ENCODE measurements around the gene SPATA6.
A peak's percentile ranks its signal among the peaks of the same experiment; 100 is the strongest.

The SPATA6 gene

GRCh38 chr1:48251323-48251722, 220.7 kb downstream of the SPATA6 start:
- TF ChIP-seq CTCF (IDR thresholded peaks at IDR 0.05): no peak
- no peak for DNase-seq
- Histone ChIP-seq H3K4me1 (peaks cover 0 to 11% (median 2%) of the 10 kb centered on the region in 4 donors), H3K36me3 (no peaks in the 10 kb centered on the region), H3K27me3 (no peaks in the 10 kb centered on the region), H3K27ac (no peak overlapping the region), H3K9me3 (no peaks in the 10 kb centered on the region), H3K4me3 (no peak overlapping the region)
- intact Hi-C loops (cut with DNase I; ENCODE audit: low total_unique reads): no loop called here

- H3K4me3 ChIP-seq: no peak overlapping the region
These were observed 221.4 kb downstream of the SPATA6 start for GRCh38 chr1:48250572-48250971.

GRCh38 chr1:48249868-48250267, 222.1 kb downstream of the SPATA6 start:
- H3K36me3 ChIP-seq: no peaks in the 10 kb centered on the region
- H3K4me3 ChIP-seq: no peak overlapping the region
- no peaks in the 10 kb centered on the region for H3K9me3 ChIP-seq
- no peak overlapping the region for H3K27ac ChIP-seq
- intact Hi-C loops (cut with DNase I; ENCODE audit: low total_unique reads): no loop called here
- peaks cover 0 to 25% (median 5%) of the 10 kb centered on the region in 4 donors for H3K4me1 ChIP-seq
- TF ChIP-seq CTCF (IDR thresholded peaks at IDR 0.05): no peak
- no peaks in the 10 kb centered on the region for H3K27me3 ChIP-seq
- no peak for DNase-seq

More at GRCh38 chr1:48250572-48250971, 221.4 kb downstream of the SPATA6 start:
- Histone ChIP-seq H3K36me3 (no peaks in the 10 kb centered on the region), H3K9me3 (no peaks in the 10 kb centered on the region), H3K27me3 (no peaks in the 10 kb centered on the region), H3K4me1 (peaks cover 0 to 18% (median 2%) of the 10 kb centered on the region in 4 donors), H3K27ac (no peak overlapping the region)
- intact Hi-C loops (cut with DNase I; ENCODE audit: low total_unique reads): no loop called here
- TF ChIP-seq CTCF (IDR thresholded peaks at IDR 0.05): no peak
- DNase-seq: no peak

GRCh38 chr1:48248356-48248755, 223.6 kb downstream of the SPATA6 start:
- H3K27ac ChIP-seq: no peak overlapping the region
- H3K27me3 ChIP-seq: no peaks in the 10 kb centered on the region
- no peaks in the 10 kb centered on the region for H3K9me3 ChIP-seq
- H3K4me3 ChIP-seq: no peak overlapping the region
- intact Hi-C loops (cut with DNase I; ENCODE audit: low total_unique reads): no loop called here
- no peak for DNase-seq
- no peaks in the 10 kb centered on the region for H3K36me3 ChIP-seq
- peaks cover 0 to 25% (median 5%) of the 10 kb centered on the region in 4 donors for H3K4me1 ChIP-seq
- TF ChIP-seq CTCF (IDR thresholded peaks at IDR 0.05): no peak

- TF ChIP-seq CTCF (IDR thresholded peaks at IDR 0.05): no peak
- Histone ChIP-seq H3K27me3 (no peaks in the 10 kb centered on the region), H3K4me3 (no peak overlapping the region), H3K4me1 (peaks cover 0 to 25% (median 5%) of the 10 kb centered on the region in 4 donors), H3K36me3 (no peaks in the 10 kb centered on the region), H3K9me3 (no peaks in the 10 kb centered on the region), H3K27ac (no peak overlapping the region)
- peak in 1 of 2 donors; percentile 74 for DNase-seq
- intact Hi-C loops (cut with DNase I; ENCODE audit: low total_unique reads): no loop called here
These were observed 225.3 kb downstream of the SPATA6 start for GRCh38 chr1:48246727-48247126.

Data from tibial artery (tissue), 4 donors.